ENCODE measurements around the gene FZD4.

DNA sequence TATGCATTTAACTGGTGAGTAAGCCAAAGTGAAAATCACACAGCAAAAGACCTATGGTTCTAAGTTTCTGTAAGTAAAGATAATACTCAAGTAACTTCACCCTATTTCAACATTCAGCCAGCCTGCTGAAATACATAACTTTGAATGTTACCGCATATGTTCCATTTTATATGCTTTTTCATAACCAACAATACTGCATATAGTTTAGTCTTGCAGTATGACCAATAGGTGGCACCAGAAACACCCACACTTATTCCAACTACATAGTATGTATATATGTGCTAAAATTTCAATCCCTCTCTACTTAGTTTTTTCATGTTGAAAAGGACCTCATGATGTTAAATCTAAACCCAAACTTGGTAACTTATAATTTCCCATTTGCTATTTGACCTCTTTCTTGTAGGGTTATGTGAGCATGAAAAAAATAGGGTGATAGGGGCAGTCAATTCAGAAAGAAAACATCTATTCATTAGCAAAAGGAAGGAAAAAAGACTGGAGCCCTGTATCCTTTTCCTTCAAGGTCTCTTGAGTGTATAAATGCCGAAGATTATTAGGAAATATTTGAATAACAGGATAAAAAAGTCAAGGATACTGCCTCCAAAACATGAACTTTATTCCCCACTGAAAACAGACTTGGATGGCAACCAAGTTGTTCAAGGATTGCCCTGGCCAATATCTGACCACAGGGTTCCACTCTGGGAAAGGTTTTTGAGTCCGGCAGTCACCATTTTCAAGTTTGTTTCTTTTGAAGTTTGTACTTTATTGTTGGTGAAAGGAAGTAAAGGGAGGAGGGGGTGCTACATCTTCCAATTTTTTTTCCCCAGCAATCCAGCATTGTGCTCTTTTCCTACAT lies 23.8 kb upstream of the FZD4 start:
- TF ChIP-seq POLR2A (IDR thresholded peaks at IDR 0.05; ENCODE audit: low read length) (no peak), GATA1 (IDR thresholded peaks at IDR 0.05; ENCODE audit: low read depth, low read length) (no peak)
